ENCODE results near the gene D2HGDH. TPM values are rescaled to one million over a fixed set of nuclear protein-coding genes. Genes with fewer than 3 reads are reported as not detected.

Gene D2HGDH
- total and polyA plus RNA-seq, 2 of the 13 experiments (the other 11 are each of a cell fraction or from before 2014, with no cell fraction given): 19.2 to 20.3 TPM

GRCh38 chr2:241808721-241809382, 74.4 kb downstream of the D2HGDH start, which contains the start of gene NEU4 (continued):
- TF ChIP-seq ZNF281 (CRISPR knock-in tag; IDR thresholded peaks at IDR 0.05; ENCODE audit: borderline replicate concordance): peak; percentile 76
- peak; percentile 73 for TF ChIP-seq ISL2 (CRISPR knock-in tag; IDR thresholded peaks at IDR 0.05)
- 0 out of 2 replicates have a peak, but pooled peaks have one; percentile 64 for TF ChIP-seq ZFP1 (CRISPR knock-in tag; IDR thresholded peaks at IDR 0.05)
- TF ChIP-seq SNAPC2 (CRISPR knock-in tag; IDR thresholded peaks at IDR 0.05): peak; percentile 93
- TF ChIP-seq MTF1 (CRISPR knock-in tag; IDR thresholded peaks at IDR 0.05): peak; percentile 80
- TF ChIP-seq ADNP (CRISPR knock-in tag; IDR thresholded peaks at IDR 0.05): 0 out of 2 replicates have a peak, but pooled peaks have one; percentile 81
- peak; percentile 98 for TF ChIP-seq ZFP90 (CRISPR knock-in tag; IDR thresholded peaks at IDR 0.05; ENCODE audit: borderline replicate concordance)
- peak; percentile 68; the same call in 1 of the 2 replicates for TF ChIP-seq ZNF776 (CRISPR knock-in tag; IDR thresholded peaks at IDR 0.05)
- TF ChIP-seq ZNF790 (CRISPR knock-in tag; IDR thresholded peaks at IDR 0.05; ENCODE audit: borderline replicate concordance): peak; percentile 93; the same call in 1 of the 2 replicates
- peak; percentile 93 for TF ChIP-seq ZMYM2 (CRISPR knock-in tag; IDR thresholded peaks at IDR 0.05)
- TF ChIP-seq ZNF747 (CRISPR knock-in tag; IDR thresholded peaks at IDR 0.05; ENCODE audit: borderline replicate concordance): peak; percentile 91; the same call in 1 of the 2 replicates
- TF ChIP-seq MYC (CRISPR knock-in tag; IDR thresholded peaks at IDR 0.05; ENCODE audit: borderline replicate concordance): peak; percentile 93
- peak; percentile 71; the same call in 1 of the 3 replicates for TF ChIP-seq MXI1 (IDR thresholded peaks at IDR 0.05; ENCODE audit: borderline replicate concordance, low read depth, low read length)
- TF ChIP-seq CREBL2 (CRISPR knock-in tag; IDR thresholded peaks at IDR 0.05; ENCODE audit: borderline replicate concordance): no peak; the same call in 1 of the 2 replicates
- peak; percentile 87 for TF ChIP-seq ZNF160 (CRISPR knock-in tag; IDR thresholded peaks at IDR 0.05)
- TF ChIP-seq CEBPZ (IDR thresholded peaks at IDR 0.05; ENCODE audit: low read length): no peak
- TF ChIP-seq ZNF800 (CRISPR knock-in tag; IDR thresholded peaks at IDR 0.05): peak; percentile 93
- peak; percentile 97; the same call in 1 of the 2 replicates for TF ChIP-seq ZSCAN9 (CRISPR knock-in tag; IDR thresholded peaks at IDR 0.05; ENCODE audit: borderline replicate concordance)
- TF ChIP-seq ZNF337 (CRISPR knock-in tag; IDR thresholded peaks at IDR 0.05; ENCODE audit: borderline replicate concordance, low read depth): peak; percentile 64; the same call in 1 of the 2 replicates
- no peak; the same call in 1 of the 2 replicates for TF ChIP-seq ZNF674 (CRISPR knock-in tag; IDR thresholded peaks at IDR 0.05; ENCODE audit: low read depth)
- no peak for TF ChIP-seq CENPT (CRISPR knock-in tag; IDR thresholded peaks at IDR 0.05; ENCODE audit: low read depth)

Measured in HepG2 (cell line).